Stimulated activated CD8-positive, alpha-beta memory T cell treated with anti-CD3 and anti-CD28 coated beads, Interleukin-15, amount 100 ng/mL, for 24 hours (primary cell): ENCODE measurements around the gene TTC39B.
"Not testable (repeated sequence)": the region's sequence is repeated elsewhere in the genome, so short reads cannot be mapped to it uniquely, and the experiment has no call there.

Source experiments
- DNase-seq: peaks from one replicate; pipeline ENCODE4 v3.0.0-alpha.2; 2020; ENCODE audit warnings: low read depth

TTC39B gene

GRCh38 chr9:15264918-15265317, 42.1 kb downstream of the TTC39B start:
- DNase-seq = no peak

GRCh38 chr9:15262581-15262980, 44.4 kb downstream of the TTC39B start:
- no peak for DNase-seq

- no peak for DNase-seq
Measured at GRCh38 chr9:15256426-15256825, 50.6 kb downstream of the TTC39B start.

GRCh38 chr9:15253786-15254185, 53.2 kb downstream of the TTC39B start:
- no peak for DNase-seq

- no peak for DNase-seq
Measured at GRCh38 chr9:15253197-15253596, 53.8 kb downstream of the TTC39B start.

GRCh38 chr9:15249981-15250380, 57.0 kb downstream of the TTC39B start:
- DNase-seq = no peak

GRCh38 chr9:15249042-15249818, 57.8 kb downstream of the TTC39B start:
- no peak for DNase-seq

- no peak for DNase-seq
Measured at GRCh38 chr9:15248621-15249020, 58.4 kb downstream of the TTC39B start.

GRCh38 chr9:15248081-15248480, 58.9 kb downstream of the TTC39B start:
- DNase-seq = no peak

- DNase-seq = no peak
Measured at GRCh38 chr9:15246708-15247107, 60.3 kb downstream of the TTC39B start.

- DNase-seq = no peak
Measured at GRCh38 chr9:15246243-15246642, 60.8 kb downstream of the TTC39B start.

GRCh38 chr9:15244001-15244441, 63.0 kb downstream of the TTC39B start:
- no peak for DNase-seq

- no peak for DNase-seq
Measured at GRCh38 chr9:15243081-15243480, 63.9 kb downstream of the TTC39B start.

GRCh38 chr9:15240927-15241326, 66.1 kb downstream of the TTC39B start:
- DNase-seq = no peak

GRCh38 chr9:15239816-15240215, 67.2 kb downstream of the TTC39B start:
- no peak for DNase-seq

- DNase-seq = no peak
Measured at GRCh38 chr9:15238646-15239045, 68.4 kb downstream of the TTC39B start.

GRCh38 chr9:15235658-15236057, 71.4 kb downstream of the TTC39B start:
- DNase-seq = no peak

GRCh38 chr9:15233941-15234490, 73.0 kb downstream of the TTC39B start:
- not testable (repeated sequence) for DNase-seq

GRCh38 chr9:15232706-15233280, 74.2 kb downstream of the TTC39B start:
- DNase-seq = not testable (repeated sequence)

GRCh38 chr9:15231788-15232635, 75.0 kb downstream of the TTC39B start:
- DNase-seq = no peak

GRCh38 chr9:15229409-15229808, 77.6 kb downstream of the TTC39B start:
- DNase-seq = no peak

- DNase-seq = no peak
Measured at GRCh38 chr9:15227491-15227890, 79.5 kb downstream of the TTC39B start.
